Measurements from ENCODE around the gene YES1.

The YES1 gene

DNA sequence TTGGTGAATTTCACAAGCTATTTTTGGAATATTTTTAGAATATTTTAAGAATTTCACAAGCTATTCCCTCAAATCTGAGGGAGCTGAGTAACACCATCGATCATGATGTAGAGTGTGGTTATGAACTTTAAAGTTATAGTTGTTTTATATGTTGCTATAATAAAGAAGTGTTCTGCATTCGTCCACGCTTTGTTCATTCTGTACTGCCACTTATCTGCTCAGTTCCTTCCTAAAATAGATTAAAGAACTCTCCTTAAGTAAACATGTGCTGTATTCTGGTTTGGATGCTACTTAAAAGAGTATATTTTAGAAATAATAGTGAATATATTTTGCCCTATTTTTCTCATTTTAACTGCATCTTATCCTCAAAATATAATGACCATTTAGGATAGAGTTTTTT is 138.7 kb downstream of the YES1 start:
- no peak for DNase-seq (ENCODE audit: insufficient read length, low spot score)
- no peak for FAIRE-seq
- TF ChIP-seq POLR2A (IDR thresholded peaks at IDR 0.05; ENCODE audit: low read depth, low read length): no peak

All from H54 (cell line).